SK-N-SH (cell line): Measurements from ENCODE around the gene NCKAP5. TPM values are rescaled to one million over a fixed set of nuclear protein-coding genes. Genes with fewer than 3 reads are reported as not detected.

Experiments
- CTCF ChIA-PET: fragments of 300-600, 350-600 bp; formaldehyde crosslinking; extraction: SDS; loops from one replicate; lab custom pipeline; 2021; lab: Yijun Ruan, JAX
- POLR2A ChIA-PET: fragments of 350-600 bp; sonication (Branson Sonifier 250); formaldehyde crosslinking; extraction: SDS; loops from one replicate; lab custom pipeline; 2020; ENCODE audit warnings: antibody characterized with exemption, inconsistent platforms; lab: Yijun Ruan, JAX
- DNase-seq: peaks from one replicate; pipeline ENCODE4 v3.0.0; 2012
- H2AFZ ChIP-seq: fragments of 200-600 bp; sonication (generic); 2 replicates; pipeline ENCODE4 v1.8.1; 2016; ENCODE audit warnings: antibody characterized with exemption, mild to moderate bottlenecking, low read depth
- H3F3A ChIP-seq: fragments of 200-600 bp; sonication (generic); replicated peaks from 2 replicates; pipeline ENCODE3; 2016; ENCODE audit warnings: antibody characterized with exemption, mild to moderate bottlenecking; ENCODE audit not compliant: insufficient read depth
- H3K27ac ChIP-seq, 2 experiments: fragments of 200-500 bp in 1 of 2; fragments of 200-600 bp in 1 of 2; sonication (Bioruptor generic) in 1 of 2; sonication (generic), shearing (Covaris generic) in 1 of 2; 2 replicates each; pipeline versions ENCODE4 v1.5.1 to v1.6.1; 2014 to 2016; ENCODE audit warnings: low read depth in 2 of 2, inconsistent platforms in 1 of 2, low read length in 1 of 2, mild to moderate bottlenecking in 1 of 2, mixed read lengths in 1 of 2
- H3K27me3 ChIP-seq: fragments of 200-600 bp; sonication (generic), shearing (Covaris generic); 2 replicates; pipeline ENCODE4 v1.6.1; 2016; ENCODE audit warnings: mixed run types; ENCODE audit not compliant: insufficient read depth
- H3K36me3 ChIP-seq, 2 experiments: fragments of 200-500 bp in 1 of 2; fragments of 200-600 bp in 1 of 2; sonication (Bioruptor generic) in 1 of 2; sonication (generic) in 1 of 2; replicated peaks in 1 of 2; 2 replicates each; pipeline versions ENCODE3 to v1.5.1; 2014 to 2016; ENCODE audit warnings: low read length in 1 of 2, mild to moderate bottlenecking in 1 of 2; ENCODE audit not compliant: insufficient read depth in 2 of 2, control insufficient read depth in 1 of 2
- H3K4me1 ChIP-seq, 2 experiments: fragments of 200-500 bp in 1 of 2; fragments of 200-600 bp in 1 of 2; sonication (Bioruptor generic) in 1 of 2; sonication (generic), shearing (Covaris generic) in 1 of 2; 2 replicates each; pipeline versions ENCODE4 v1.5.1 to v1.6.1; 2014 to 2016; ENCODE audit warnings: low read depth in 1 of 2, low read length in 1 of 2, mixed run types in 1 of 2; ENCODE audit not compliant: insufficient read depth in 2 of 2, control insufficient read depth in 1 of 2
- H3K4me2 ChIP-seq: fragments of 200-600 bp; sonication (generic), shearing (Covaris generic); 2 replicates; pipeline ENCODE4 v1.6.1; 2017; ENCODE audit warnings: mixed run types
- H3K4me3 ChIP-seq, 2 experiments: fragments of 200-500 bp in 1 of 2; fragments of 200-600 bp in 1 of 2; sonication (Bioruptor generic) in 1 of 2; sonication (generic), shearing (Covaris generic) in 1 of 2; 2 replicates each; pipeline versions ENCODE4 v1.5.1 to v1.8.1; 2014 to 2016; ENCODE audit warnings: low read depth in 2 of 2, inconsistent platforms in 1 of 2, low read length in 1 of 2, mild to moderate bottlenecking in 1 of 2, mixed read lengths in 1 of 2, moderate library complexity in 1 of 2
- H3K79me2 ChIP-seq: fragments of 200-600 bp; sonication (generic); 2 replicates; pipeline ENCODE4 v1.8.1; 2017; ENCODE audit warnings: mild to moderate bottlenecking; ENCODE audit not compliant: insufficient read depth
- H3K9ac ChIP-seq: fragments of 200-600 bp; sonication (generic); 2 replicates; pipeline ENCODE4 v1.6.1; 2017; ENCODE audit warnings: mixed run types
- H3K9me2 ChIP-seq: fragments of 200-600 bp; sonication (generic); 2 replicates; pipeline ENCODE4 v1.6.1; 2017; ENCODE audit warnings: mixed run types
- H3K9me3 ChIP-seq: fragments of 200-600 bp; sonication (generic); 2 replicates; pipeline ENCODE4 v1.6.1; 2017; ENCODE audit warnings: mixed run types, mild to moderate bottlenecking, moderate library complexity
- H4K20me1 ChIP-seq: fragments of 200-600 bp; sonication (generic); 2 replicates; pipeline ENCODE4 v1.6.1; 2017; ENCODE audit warnings: mild to moderate bottlenecking, mixed run types; ENCODE audit not compliant: insufficient read depth
- CTCF ChIP-seq: fragments of 200-600 bp; sonication (generic); IDR thresholded peaks from 2 replicates; pipeline ENCODE4 v1.6.1; 2017; ENCODE audit warnings: antibody characterized with exemption, mild to moderate bottlenecking, moderate library complexity
- EP300 ChIP-seq, 2 experiments: IDR thresholded peaks; 2 replicates each; pipeline versions ENCODE4 v1.4.0 to v1.6.1; 2012; ENCODE audit warnings: borderline replicate concordance in 1 of 2, low read depth in 1 of 2, low read length in 1 of 2
- EZH2phosphoT487 ChIP-seq: fragments of 200-600 bp; sonication (generic); IDR thresholded peaks from 2 replicates; pipeline ENCODE4 v1.6.1; 2017; ENCODE audit warnings: low read depth, mixed run types, mild to moderate bottlenecking, antibody characterized with exemption, moderate library complexity, borderline replicate concordance
- FOSL2 ChIP-seq: IDR thresholded peaks from 2 replicates; pipeline ENCODE4 v1.4.0; 2012; ENCODE audit warnings: low read depth, mild to moderate bottlenecking, moderate library complexity, borderline replicate concordance
- FOXJ3 ChIP-seq: sonication (generic); formaldehyde crosslinking; IDR thresholded peaks from 2 replicates; pipeline ENCODE4 v1.5.1; 2020; ENCODE audit warnings: mild to moderate bottlenecking, missing genetic modification reagents
- GATA2 ChIP-seq: sonication (generic); formaldehyde crosslinking; IDR thresholded peaks from 2 replicates; pipeline ENCODE4 v1.5.0; 2020; ENCODE audit warnings: mild to moderate bottlenecking, missing genetic modification reagents
- JUND ChIP-seq: IDR thresholded peaks from 2 replicates; pipeline ENCODE4 v1.4.0; 2012
- MEF2A ChIP-seq: IDR thresholded peaks from 2 replicates; pipeline ENCODE4 v1.4.0; 2012; ENCODE audit warnings: low read depth, borderline replicate concordance
- NFIC ChIP-seq: IDR thresholded peaks from 2 replicates; pipeline ENCODE4 v1.4.0; 2012; ENCODE audit warnings: borderline replicate concordance
- NRF1 ChIP-seq: IDR thresholded peaks from 2 replicates; pipeline ENCODE4 v1.6.1; 2012; ENCODE audit warnings: low read depth, mild to moderate bottlenecking, low read length
- PBX3 ChIP-seq: IDR thresholded peaks from 2 replicates; pipeline ENCODE4; 2012
- POLR2AphosphoS5 ChIP-seq: IDR thresholded peaks from 2 replicates; pipeline ENCODE4 v1.6.1; 2012; ENCODE audit warnings: low read depth, low read length
- RAD21 ChIP-seq: IDR thresholded peaks from 2 replicates; pipeline ENCODE4 v1.6.1; 2012; ENCODE audit warnings: mild to moderate bottlenecking, low read length
- RFX5 ChIP-seq: IDR thresholded peaks from 2 replicates; pipeline ENCODE4 v1.6.1; 2012; ENCODE audit warnings: mild to moderate bottlenecking, improper control_type of control experiment, low read length
- RXRA ChIP-seq: IDR thresholded peaks from 2 replicates; pipeline ENCODE4 v1.4.0; 2012; ENCODE audit warnings: low read depth, mild to moderate bottlenecking, borderline replicate concordance
- SMC3 ChIP-seq: IDR thresholded peaks from 2 replicates; pipeline ENCODE4 v1.6.1; 2012; ENCODE audit warnings: low read depth, low read length, improper control_type of control experiment
- TAF1 ChIP-seq: IDR thresholded peaks from 2 replicates; pipeline ENCODE4 v1.6.1; 2012; ENCODE audit warnings: low read depth, mild to moderate bottlenecking, low read length, moderate library complexity, borderline replicate concordance
- YY1 ChIP-seq: IDR thresholded peaks from 2 replicates; pipeline ENCODE4 v1.4.0; 2012; ENCODE audit warnings: low read depth, mild to moderate bottlenecking
- WGBS: methylation state at CpG from one replicate; pipeline ENCODE4 v1.1.6; 2017; ENCODE audit warnings: low lambda C conversion rate; 5-methylcytosine and 5-hydroxymethylcytosine counted together
- polyA plus RNA-seq, 3 experiments: library from polyadenylated mRNA; depleted of rRNA; stranded (reverse); fragments of >200 nt; gene quantifications; 2 replicates each; pipeline ENCODE4 v1.2.3, GENCODE V29; 2012
- TF ChIP-seq, protein P1 (sequence below): fragments of 150-350 bp; IDR thresholded peaks from 2 replicates; pipeline ENCODE4 v1.6.1; 2016; ENCODE audit warnings: mild to moderate bottlenecking, low read depth, low read length
- TF ChIP-seq, protein P2 (sequence below): IDR thresholded peaks from 2 replicates; pipeline ENCODE4 v1.6.1; 2012; ENCODE audit warnings: mild to moderate bottlenecking, low read depth, low read length, moderate library complexity

The NCKAP5 gene
- polyA plus RNA-seq, 1 of the 3 experiments (the other 2 are of a cell fraction): 0.02 TPM

GRCh38 chr2:133432778-133433177 is 135.5 kb downstream of the NCKAP5 start:
- H3K9ac ChIP-seq: no peak overlapping the region
- H3F3A ChIP-seq: peaks cover 11% of the 10 kb centered on the region
- no peak overlapping the region for H3K27ac ChIP-seq
- no peak overlapping the region for H3K4me2 ChIP-seq
- CTCF ChIA-PET: interaction anchor here (0.6 to 1.0 kb wide), 2 partner anchors 89 to 128 kb away, joined by 3 read pairs; no protein-coding TSS in a partner anchor
- no peak for DNase-seq
- H3K79me2 ChIP-seq: no peaks in the 10 kb centered on the region
- H3K4me1 ChIP-seq: peaks cover 2 to 26% of the 10 kb centered on the region in 2 experiments; a peak in 3 of 4 replicates
- POLR2A ChIA-PET: no interaction called here
- H3K4me3 ChIP-seq: no peak overlapping the region
- H3K9me3 ChIP-seq: no peaks in the 10 kb centered on the region
- no peak overlapping the region for H2AFZ ChIP-seq
- H3K9me2 ChIP-seq: no peaks in the 10 kb centered on the region
- H3K27me3 ChIP-seq: no peaks in the 10 kb centered on the region
- no peak for TF ChIP-seq POLR2AphosphoS5
- no peak for TF ChIP-seq RXRA
- no peak for TF ChIP-seq RFX5
- TF ChIP-seq, protein P1, sequence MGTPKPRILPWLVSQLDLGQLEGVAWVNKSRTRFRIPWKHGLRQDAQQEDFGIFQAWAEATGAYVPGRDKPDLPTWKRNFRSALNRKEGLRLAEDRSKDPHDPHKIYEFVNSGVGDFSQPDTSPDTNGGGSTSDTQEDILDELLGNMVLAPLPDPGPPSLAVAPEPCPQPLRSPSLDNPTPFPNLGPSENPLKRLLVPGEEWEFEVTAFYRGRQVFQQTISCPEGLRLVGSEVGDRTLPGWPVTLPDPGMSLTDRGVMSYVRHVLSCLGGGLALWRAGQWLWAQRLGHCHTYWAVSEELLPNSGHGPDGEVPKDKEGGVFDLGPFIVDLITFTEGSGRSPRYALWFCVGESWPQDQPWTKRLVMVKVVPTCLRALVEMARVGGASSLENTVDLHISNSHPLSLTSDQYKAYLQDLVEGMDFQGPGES: no peak
- no peak for TF ChIP-seq TAF1
- no peak for TF ChIP-seq FOXJ3 (CRISPR knock-in tag)
- TF ChIP-seq NFIC: no peak
- TF ChIP-seq MEF2A: no peak
- TF ChIP-seq PBX3: no peak
- TF ChIP-seq RAD21: no peak
- TF ChIP-seq JUND: no peak
- TF ChIP-seq SMC3: no peak
- TF ChIP-seq EP300 (IDR thresholded peaks at IDR 0.05; ENCODE audit: borderline replicate concordance in 1 of 2, low read depth in 1 of 2, low read length in 1 of 2): no peak
- H3K36me3 ChIP-seq: no peaks in the 10 kb centered on the region
- H4K20me1 ChIP-seq: no peaks in the 10 kb centered on the region

GRCh38 chr2:133431289-133431688 is 137.0 kb downstream of the NCKAP5 start:
- ChIA-PET POLR2A (no interaction called here), CTCF (interaction anchor here (0.5 kb wide), 1 partner anchor 386 kb away, joined by 3 read pairs; no protein-coding TSS in a partner anchor)
- H3K36me3 ChIP-seq: no peaks in the 10 kb centered on the region
- no peak for DNase-seq
- TF ChIP-seq YY1 (no peak), FOSL2 (no peak), JUND (no peak), GATA2 (CRISPR knock-in tag) (no peak), FOXJ3 (CRISPR knock-in tag) (no peak), NRF1 (no peak), EZH2phosphoT487 (no peak), CTCF (no peak), POLR2AphosphoS5 (no peak)
- TF ChIP-seq, protein P2, sequence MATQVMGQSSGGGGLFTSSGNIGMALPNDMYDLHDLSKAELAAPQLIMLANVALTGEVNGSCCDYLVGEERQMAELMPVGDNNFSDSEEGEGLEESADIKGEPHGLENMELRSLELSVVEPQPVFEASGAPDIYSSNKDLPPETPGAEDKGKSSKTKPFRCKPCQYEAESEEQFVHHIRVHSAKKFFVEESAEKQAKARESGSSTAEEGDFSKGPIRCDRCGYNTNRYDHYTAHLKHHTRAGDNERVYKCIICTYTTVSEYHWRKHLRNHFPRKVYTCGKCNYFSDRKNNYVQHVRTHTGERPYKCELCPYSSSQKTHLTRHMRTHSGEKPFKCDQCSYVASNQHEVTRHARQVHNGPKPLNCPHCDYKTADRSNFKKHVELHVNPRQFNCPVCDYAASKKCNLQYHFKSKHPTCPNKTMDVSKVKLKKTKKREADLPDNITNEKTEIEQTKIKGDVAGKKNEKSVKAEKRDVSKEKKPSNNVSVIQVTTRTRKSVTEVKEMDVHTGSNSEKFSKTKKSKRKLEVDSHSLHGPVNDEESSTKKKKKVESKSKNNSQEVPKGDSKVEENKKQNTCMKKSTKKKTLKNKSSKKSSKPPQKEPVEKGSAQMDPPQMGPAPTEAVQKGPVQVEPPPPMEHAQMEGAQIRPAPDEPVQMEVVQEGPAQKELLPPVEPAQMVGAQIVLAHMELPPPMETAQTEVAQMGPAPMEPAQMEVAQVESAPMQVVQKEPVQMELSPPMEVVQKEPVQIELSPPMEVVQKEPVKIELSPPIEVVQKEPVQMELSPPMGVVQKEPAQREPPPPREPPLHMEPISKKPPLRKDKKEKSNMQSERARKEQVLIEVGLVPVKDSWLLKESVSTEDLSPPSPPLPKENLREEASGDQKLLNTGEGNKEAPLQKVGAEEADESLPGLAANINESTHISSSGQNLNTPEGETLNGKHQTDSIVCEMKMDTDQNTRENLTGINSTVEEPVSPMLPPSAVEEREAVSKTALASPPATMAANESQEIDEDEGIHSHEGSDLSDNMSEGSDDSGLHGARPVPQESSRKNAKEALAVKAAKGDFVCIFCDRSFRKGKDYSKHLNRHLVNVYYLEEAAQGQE: no peak
- no peaks in the 10 kb centered on the region for H4K20me1 ChIP-seq
- H3K9ac ChIP-seq: no peak overlapping the region
- peaks cover 11% of the 10 kb centered on the region for H3F3A ChIP-seq
- H3K4me2 ChIP-seq: no peak overlapping the region
- H3K4me1 ChIP-seq: peaks cover 2 to 26% of the 10 kb centered on the region in 2 experiments; a peak in 3 of 4 replicates
- H3K27ac ChIP-seq: no peak overlapping the region
- H3K79me2 ChIP-seq: no peaks in the 10 kb centered on the region
- 63% methylated on average over 4 of the region's 4 CpGs for WGBS
- no peaks in the 10 kb centered on the region for H3K27me3 ChIP-seq
- H3K9me3 ChIP-seq: no peaks in the 10 kb centered on the region
- H3K9me2 ChIP-seq: no peaks in the 10 kb centered on the region
- H2AFZ ChIP-seq: no peak overlapping the region
- no peak overlapping the region for H3K4me3 ChIP-seq
